Nephron (organoid): Measurements from ENCODE around the gene RGS19.

Source experiments
- H3K27ac Mint-ChIP-seq, 3 experiments: 2 replicates each; pipeline ENCODE4 v1.8.0; 2020; ENCODE audit warnings: mixed read lengths in 3 of 3, mild to moderate bottlenecking in 2 of 3, moderate library complexity in 1 of 3
- H3K27me3 Mint-ChIP-seq: 2 replicates; pipeline ENCODE4 v1.8.0; 2021; ENCODE audit warnings: low read depth, mild to moderate bottlenecking, moderate library complexity, mixed read lengths
- H3K36me3 Mint-ChIP-seq: 2 replicates; pipeline ENCODE4 v1.8.0; 2020; ENCODE audit warnings: low read depth, mixed read lengths
- H3K4me1 Mint-ChIP-seq: 2 replicates; pipeline ENCODE4 v1.8.0; 2020; ENCODE audit warnings: mixed read lengths
- H3K4me3 Mint-ChIP-seq, 3 experiments: 2 replicates each; pipeline ENCODE4 v1.8.0; 2020; ENCODE audit warnings: mild to moderate bottlenecking in 3 of 3, mixed read lengths in 3 of 3, moderate library complexity in 2 of 3
- H3K9me3 Mint-ChIP-seq: 2 replicates; pipeline ENCODE4 v1.8.0; 2020; ENCODE audit warnings: mixed read lengths
- TF ChIP-seq, protein P1 (sequence below), 3 experiments: fragments of 200-600 bp; sonication (generic); IDR thresholded peaks; one replicate each; pipeline ENCODE4 v1.5.0; 2021; ENCODE audit warnings: antibody characterized with exemption in 3 of 3; ENCODE audit not compliant: unreplicated experiment in 3 of 3

The RGS19 gene

GRCh38 chr20:64035066-64035932 is 44.0 kb downstream of the RGS19 start:
- no peak overlapping the region for H3K27ac Mint-ChIP-seq
- H3K4me1 Mint-ChIP-seq: peaks cover 16% of the 10 kb centered on the region
- no peaks in the 10 kb centered on the region for H3K9me3 Mint-ChIP-seq
- H3K36me3 Mint-ChIP-seq: peaks cover 19% of the 10 kb centered on the region
- H3K27me3 Mint-ChIP-seq: peaks cover 42% of the 10 kb centered on the region
- no peak overlapping the region for H3K4me3 Mint-ChIP-seq
- TF ChIP-seq, protein P1, sequence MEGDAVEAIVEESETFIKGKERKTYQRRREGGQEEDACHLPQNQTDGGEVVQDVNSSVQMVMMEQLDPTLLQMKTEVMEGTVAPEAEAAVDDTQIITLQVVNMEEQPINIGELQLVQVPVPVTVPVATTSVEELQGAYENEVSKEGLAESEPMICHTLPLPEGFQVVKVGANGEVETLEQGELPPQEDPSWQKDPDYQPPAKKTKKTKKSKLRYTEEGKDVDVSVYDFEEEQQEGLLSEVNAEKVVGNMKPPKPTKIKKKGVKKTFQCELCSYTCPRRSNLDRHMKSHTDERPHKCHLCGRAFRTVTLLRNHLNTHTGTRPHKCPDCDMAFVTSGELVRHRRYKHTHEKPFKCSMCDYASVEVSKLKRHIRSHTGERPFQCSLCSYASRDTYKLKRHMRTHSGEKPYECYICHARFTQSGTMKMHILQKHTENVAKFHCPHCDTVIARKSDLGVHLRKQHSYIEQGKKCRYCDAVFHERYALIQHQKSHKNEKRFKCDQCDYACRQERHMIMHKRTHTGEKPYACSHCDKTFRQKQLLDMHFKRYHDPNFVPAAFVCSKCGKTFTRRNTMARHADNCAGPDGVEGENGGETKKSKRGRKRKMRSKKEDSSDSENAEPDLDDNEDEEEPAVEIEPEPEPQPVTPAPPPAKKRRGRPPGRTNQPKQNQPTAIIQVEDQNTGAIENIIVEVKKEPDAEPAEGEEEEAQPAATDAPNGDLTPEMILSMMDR (IDR thresholded peaks at IDR 0.05; ENCODE audit: unreplicated experiment in 3 of 3): no peak

DNA sequence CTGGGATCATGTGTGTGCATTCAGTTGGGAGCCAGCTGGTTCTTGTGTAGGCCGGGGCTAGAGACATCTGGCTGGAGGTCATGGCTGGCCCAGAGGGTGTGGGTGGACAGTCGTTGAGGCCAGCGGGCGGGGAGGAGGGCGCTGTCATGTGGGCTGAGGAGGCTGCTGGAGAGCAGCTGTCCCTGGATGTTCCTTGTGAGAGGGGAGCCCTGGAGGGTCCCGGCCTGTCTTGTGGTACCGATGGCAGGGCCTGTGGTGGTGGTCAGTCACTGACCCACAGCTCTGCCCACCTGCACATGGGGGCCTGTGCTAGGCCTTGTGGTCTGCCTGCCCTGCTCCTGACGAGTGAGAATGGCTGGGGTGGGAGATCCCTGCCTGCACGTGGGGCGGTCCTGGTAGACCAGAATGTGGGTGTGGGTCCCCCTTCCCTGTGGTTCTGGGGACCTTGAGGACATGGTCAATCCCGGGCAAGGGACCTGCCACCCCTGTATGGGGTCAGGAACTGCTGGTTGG is 45.3 kb downstream of the RGS19 start:
- Mint-ChIP-seq H3K4me1 (peaks cover 16% of the 10 kb centered on the region), H3K27me3 (peaks cover 29% of the 10 kb centered on the region), H3K27ac (peak overlapping the region in 2 of 3 experiments; percentile 24 to 44), H3K36me3 (peaks cover 29% of the 10 kb centered on the region), H3K9me3 (no peaks in the 10 kb centered on the region), H3K4me3 (no peak overlapping the region)
- TF ChIP-seq, protein P1 (IDR thresholded peaks at IDR 0.05; ENCODE audit: unreplicated experiment in 3 of 3): no peak

DNA sequence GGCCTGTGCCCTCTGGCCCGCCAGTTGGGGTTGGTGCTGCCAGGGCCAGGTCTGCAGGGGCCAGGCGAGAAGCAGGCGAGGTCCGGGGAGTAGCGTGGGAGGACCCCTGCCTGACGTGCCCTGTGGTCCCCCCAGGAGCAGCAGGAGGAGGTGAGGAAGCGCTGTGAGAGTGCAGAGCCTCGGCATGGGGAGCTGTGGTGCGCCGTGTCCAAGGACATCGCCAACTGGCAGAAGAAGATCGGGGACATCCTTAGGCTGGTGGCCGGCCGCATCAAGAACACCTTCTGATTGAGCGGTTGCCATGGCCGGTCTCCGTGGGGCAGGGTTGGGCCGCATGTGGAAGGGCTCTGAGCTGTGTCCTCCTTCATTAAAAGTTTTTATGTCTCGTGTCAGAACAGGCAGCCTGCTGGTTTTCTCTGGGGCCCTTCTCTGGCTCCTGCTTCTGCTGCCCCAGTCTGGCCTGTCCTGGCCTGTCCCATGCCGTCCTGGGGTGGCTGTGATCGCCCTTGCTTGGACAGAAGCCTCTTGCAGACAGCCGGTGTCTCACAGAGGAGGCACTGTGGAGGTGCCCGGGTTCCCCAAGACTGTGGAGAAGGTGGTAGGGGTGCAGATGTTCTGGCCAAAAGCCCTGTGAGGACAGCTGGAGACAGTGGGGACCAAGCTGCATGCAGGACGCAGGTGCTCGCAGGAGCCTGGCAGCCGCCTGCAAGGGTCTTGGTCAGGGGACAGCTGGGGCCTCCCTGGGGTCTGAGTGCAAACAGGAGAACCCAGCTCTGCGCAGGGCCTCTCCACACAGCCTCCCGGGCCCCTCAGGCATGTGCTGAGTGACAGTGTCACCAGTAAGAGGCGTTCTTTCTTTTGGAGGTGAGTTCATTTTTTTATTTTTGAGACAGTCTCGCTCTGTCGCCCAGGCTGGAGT is 46.4 kb downstream of the RGS19 start:
- Mint-ChIP-seq H3K4me1 (peaks cover 16% of the 10 kb centered on the region), H3K27ac (no peak overlapping the region), H3K9me3 (no peaks in the 10 kb centered on the region), H3K27me3 (peaks cover 25% of the 10 kb centered on the region), H3K4me3 (no peak overlapping the region), H3K36me3 (peaks cover 35% of the 10 kb centered on the region)
- TF ChIP-seq, protein P1 (IDR thresholded peaks at IDR 0.05; ENCODE audit: unreplicated experiment in 3 of 3): no peak

- no peaks in the 10 kb centered on the region for H3K9me3 Mint-ChIP-seq
- peaks cover 15% of the 10 kb centered on the region for H3K27me3 Mint-ChIP-seq
- TF ChIP-seq, protein P1 (IDR thresholded peaks at IDR 0.05; ENCODE audit: unreplicated experiment in 3 of 3): no peak
- H3K27ac Mint-ChIP-seq: no peak overlapping the region
- peaks cover 44% of the 10 kb centered on the region for H3K36me3 Mint-ChIP-seq
- no peak overlapping the region for H3K4me3 Mint-ChIP-seq
- peaks cover 16% of the 10 kb centered on the region for H3K4me1 Mint-ChIP-seq
These were observed 47.5 kb downstream of the RGS19 start for GRCh38 chr20:64031822-64032314.

DNA sequence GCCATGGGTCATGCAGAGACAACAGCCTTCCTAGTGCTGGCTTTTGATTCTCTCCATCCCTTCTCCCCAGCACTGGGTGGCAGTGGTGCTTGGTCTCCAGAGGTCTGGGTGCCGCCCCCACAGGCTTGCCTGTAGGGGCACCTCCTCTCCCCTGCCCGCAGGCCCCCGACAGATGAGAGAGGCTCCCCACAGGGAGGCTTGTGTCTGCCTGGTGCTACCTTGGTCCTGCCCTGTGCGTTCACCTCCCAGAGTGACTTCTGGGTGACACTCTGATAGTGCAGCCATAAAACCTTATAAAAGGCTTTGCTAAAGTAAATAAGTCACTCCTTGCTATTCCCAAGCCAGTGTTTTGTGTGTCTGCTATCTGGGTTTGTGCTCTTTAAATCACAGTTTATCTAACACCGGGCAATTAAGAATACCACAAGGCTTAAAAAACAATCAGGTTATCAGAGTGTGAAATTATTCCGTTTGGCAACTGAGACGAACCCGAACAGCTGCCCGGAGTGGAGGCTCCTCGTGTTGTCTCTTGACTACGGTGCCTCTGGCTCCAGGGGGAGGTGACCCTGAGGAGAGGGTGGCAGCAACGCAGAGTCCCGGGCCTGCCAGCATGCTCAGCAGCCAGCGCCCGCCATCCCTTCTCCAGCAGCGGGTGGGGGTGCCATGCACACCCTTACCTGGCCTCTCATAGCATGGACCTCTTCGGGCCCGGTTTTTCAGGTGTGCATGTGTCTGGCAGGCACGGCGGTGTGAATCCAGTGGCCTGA is 48.8 kb downstream of the RGS19 start:
- no peak overlapping the region for H3K4me3 Mint-ChIP-seq
- peaks cover 16% of the 10 kb centered on the region for H3K4me1 Mint-ChIP-seq
- peaks cover 11% of the 10 kb centered on the region for H3K27me3 Mint-ChIP-seq
- TF ChIP-seq, protein P1 (IDR thresholded peaks at IDR 0.05; ENCODE audit: unreplicated experiment in 3 of 3): no peak
- peaks cover 50% of the 10 kb centered on the region for H3K36me3 Mint-ChIP-seq
- H3K9me3 Mint-ChIP-seq: no peaks in the 10 kb centered on the region
- H3K27ac Mint-ChIP-seq: no peak overlapping the region
